ENCODE measurements around the gene NCR3LG1. TPM values are rescaled to one million over a fixed set of nuclear protein-coding genes. Genes with fewer than 3 reads are reported as not detected.

The NCR3LG1 gene
- total RNA-seq, 2 donors from 2014 or later, result 4.2 to 9.7 TPM

DNA sequence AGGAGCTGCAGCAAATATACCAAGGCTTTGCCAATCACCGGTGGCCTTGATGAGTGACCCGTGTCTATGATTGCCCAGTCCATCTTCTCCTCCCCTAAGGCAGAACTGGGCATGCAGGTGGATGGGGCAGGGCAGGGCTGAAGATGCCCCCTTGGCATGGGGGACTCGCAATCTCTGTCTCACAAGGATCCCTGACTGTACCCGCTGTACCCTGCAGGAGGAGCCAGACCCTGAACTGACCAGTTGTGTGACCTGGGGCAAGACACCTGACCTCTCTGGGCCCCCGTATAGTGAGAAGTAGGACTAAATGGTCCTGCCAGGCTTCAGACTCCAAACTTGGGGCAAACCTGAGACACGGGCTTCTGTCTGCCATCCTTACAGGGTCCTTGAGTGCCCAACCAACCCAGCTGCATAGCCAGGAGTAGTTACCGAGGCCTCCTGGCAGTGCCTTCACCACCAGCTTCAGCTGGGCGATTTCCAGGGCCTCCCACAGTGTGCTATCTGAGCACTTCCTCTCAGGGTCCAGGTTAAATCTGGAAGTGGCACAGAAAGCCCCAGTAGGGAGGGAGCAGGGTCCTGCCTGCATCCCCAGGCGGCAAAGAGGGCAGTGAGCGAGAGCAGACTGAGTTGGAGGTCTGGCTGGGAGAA, 43.3 kb downstream of the NCR3LG1 start:
- Histone ChIP-seq H3K4me1 (ENCODE audit: control insufficient read depth in 1 of 2, low read depth in 2 of 2) (peaks cover 0 to under 1% of the 10 kb centered on the region in 2 donors), H3K4me3 (no peak overlapping the region), H3K27ac (no peak overlapping the region), H3K36me3 (no peaks in the 10 kb centered on the region), H3K27me3 (replicated peaks; ENCODE audit: insufficient read depth) (no peaks in the 10 kb centered on the region), H3K9me3 (no peaks in the 10 kb centered on the region)
- ATAC-seq (ENCODE audit: insufficient number of reproducible peaks, low FRiP score, low read depth) (no peak), DNase-seq (ENCODE audit: low spot score) (no peak)
- no peak for TF ChIP-seq CTCF (IDR thresholded peaks at IDR 0.05)

DNA sequence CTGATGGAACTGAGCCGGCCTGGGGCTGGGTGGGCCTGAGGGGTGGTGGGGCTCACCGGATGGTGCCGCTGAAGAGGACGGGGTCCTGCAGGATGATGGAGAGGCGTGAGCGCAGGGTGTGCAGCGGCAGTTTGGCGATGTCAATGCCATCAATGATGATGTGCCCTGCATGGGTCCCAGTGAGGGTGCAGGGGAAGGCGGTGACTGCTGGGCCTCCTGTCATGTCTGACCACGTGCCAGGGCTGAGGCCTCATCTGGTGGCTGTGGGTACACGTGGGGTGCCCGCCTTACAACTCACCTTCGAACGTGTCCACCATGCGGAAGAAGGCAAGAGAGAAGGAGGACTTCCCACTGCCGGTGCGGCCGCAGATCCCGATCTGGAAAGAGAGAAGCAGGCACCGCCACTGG, 44.0 kb downstream of the NCR3LG1 start:
- H3K4me3 ChIP-seq, result no peak overlapping the region
- no peaks in the 10 kb centered on the region for H3K27me3 ChIP-seq (replicated peaks; ENCODE audit: insufficient read depth)
- no peak overlapping the region for H3K27ac ChIP-seq
- ATAC-seq (ENCODE audit: insufficient number of reproducible peaks, low FRiP score, low read depth) (no peak), DNase-seq (ENCODE audit: low spot score) (no peak)
- H3K9me3 ChIP-seq, result no peaks in the 10 kb centered on the region
- no peaks in the 10 kb centered on the region for H3K36me3 ChIP-seq
- TF ChIP-seq CTCF (IDR thresholded peaks at IDR 0.05), result no peak
- no peaks in the 10 kb centered on the region for H3K4me1 ChIP-seq (ENCODE audit: control insufficient read depth in 1 of 2, low read depth in 2 of 2)

- ATAC-seq (ENCODE audit: insufficient number of reproducible peaks, low FRiP score, low read depth) (no peak), DNase-seq (ENCODE audit: low spot score) (no peak)
- H3K36me3 ChIP-seq, result no peaks in the 10 kb centered on the region
- no peaks in the 10 kb centered on the region for H3K9me3 ChIP-seq
- H3K27me3 ChIP-seq (replicated peaks; ENCODE audit: insufficient read depth), result no peaks in the 10 kb centered on the region
- no peaks in the 10 kb centered on the region for H3K4me1 ChIP-seq (ENCODE audit: control insufficient read depth in 1 of 2, low read depth in 2 of 2)
- H3K4me3 ChIP-seq, result no peak overlapping the region
- no peak for TF ChIP-seq CTCF (IDR thresholded peaks at IDR 0.05)
- no peak overlapping the region for H3K27ac ChIP-seq
Measured at GRCh38 chr11:17395978-17396377, 44.4 kb downstream of the NCR3LG1 start.

- H3K27me3 ChIP-seq (replicated peaks; ENCODE audit: insufficient read depth), result no peaks in the 10 kb centered on the region
- no peak for ATAC-seq (ENCODE audit: insufficient number of reproducible peaks, low FRiP score, low read depth)
- H3K27ac ChIP-seq, result no peak overlapping the region
- H3K36me3 ChIP-seq, result no peaks in the 10 kb centered on the region
- no peaks in the 10 kb centered on the region for H3K4me1 ChIP-seq (ENCODE audit: control insufficient read depth in 1 of 2, low read depth in 2 of 2)
- TF ChIP-seq CTCF (IDR thresholded peaks at IDR 0.05), result no peak
- H3K9me3 ChIP-seq, result no peaks in the 10 kb centered on the region
- no peak for DNase-seq (ENCODE audit: low spot score)
- H3K4me3 ChIP-seq, result no peak overlapping the region
Measured at GRCh38 chr11:17396598-17397310, 45.2 kb downstream of the NCR3LG1 start.

- Histone ChIP-seq H3K36me3 (no peaks in the 10 kb centered on the region), H3K27me3 (replicated peaks; ENCODE audit: insufficient read depth) (no peaks in the 10 kb centered on the region), H3K27ac (no peak overlapping the region), H3K9me3 (no peaks in the 10 kb centered on the region), H3K4me1 (ENCODE audit: control insufficient read depth in 1 of 2, low read depth in 2 of 2) (no peaks in the 10 kb centered on the region), H3K4me3 (no peak overlapping the region)
- DNase-seq (ENCODE audit: low spot score), result no peak
- no peak for TF ChIP-seq CTCF (IDR thresholded peaks at IDR 0.05)
- ATAC-seq (ENCODE audit: insufficient number of reproducible peaks, low FRiP score, low read depth), result no peak
Measured at GRCh38 chr11:17397311-17398002, 45.9 kb downstream of the NCR3LG1 start.

Measured in thoracic aorta (tissue), 2 donors.